ENCODE measurements around the gene NFASC. TPM values are rescaled to one million over a fixed set of nuclear protein-coding genes. Genes with fewer than 3 reads are reported as not detected.

Gene NFASC
- total and polyA plus RNA-seq, 2 donors (not counting 3 experiments of a cell fraction or from before 2014, with no cell fraction given), result not detected

GRCh38 chr1:205065666-205066065 lies 195.0 kb downstream of the NFASC start:
- Histone ChIP-seq H3K4me1 (ENCODE audit: control insufficient read depth, extremely low read depth, insufficient read depth, low read length) (no peaks in the 10 kb centered on the region), H2AFZ (ENCODE audit: low read depth, low read length) (no peak overlapping the region), H3K27me3 (ENCODE audit: control insufficient read depth in 2 of 2, insufficient read depth in 2 of 2, low read length in 2 of 2) (peaks cover 0 to 2% of the 10 kb centered on the region in 2 experiments), H3K36me3 (ENCODE audit: control insufficient read depth in 2 of 2, extremely low read depth in 1 of 2, insufficient read depth in 2 of 2, low read length in 2 of 2) (no peaks in the 10 kb centered on the region), H3K9me3 (replicated peaks; ENCODE audit: control insufficient read depth, insufficient read depth, low read length) (no peaks in the 10 kb centered on the region), H4K20me1 (replicated peaks; ENCODE audit: control insufficient read depth, extremely low read depth, insufficient read depth, low read length) (no peaks in the 10 kb centered on the region), H3K79me2 (ENCODE audit: control insufficient read depth, insufficient read depth, low read length) (no peaks in the 10 kb centered on the region), H3K27ac (ENCODE audit: insufficient read depth, low read depth, low read length) (no peak overlapping the region), H3K9me1 (replicated peaks; ENCODE audit: control insufficient read depth, extremely low read depth, insufficient read depth, low read length) (no peaks in the 10 kb centered on the region), H3K4me3 (replicated peaks in 1 of 3; ENCODE audit: insufficient read depth in 1 of 3, low read depth in 1 of 3, low read length in 3 of 3) (no peak overlapping the region), H3K4me2 (ENCODE audit: insufficient read depth, low read length) (no peak overlapping the region), H3K9ac (replicated peaks; ENCODE audit: extremely low read depth, insufficient read depth, low read length) (no peak overlapping the region)
- DNase-seq (ENCODE audit: low read depth, low spot score) (no peak), FAIRE-seq (no peak)
- dilution Hi-C loops (cut with MboI; ENCODE audit: extremely low pct_ligation_motif_present, low sequenced_read_pairs), result no loop called here
- CTCF ChIA-PET, result interaction anchor here (0.9 to 2.2 kb wide), 2 partner anchors 77 to 191 kb away, joined by 3 to 9 read pairs; no protein-coding TSS in a partner anchor
- POLR2A ChIA-PET, result no interaction called here
- intact Hi-C loops (cut with micrococcal nuclease), result no loop called here
- no TSS peak for BruUV-seq (replicated peaks)
- TF ChIP-seq EZH2 (IDR thresholded peaks at IDR 0.05; ENCODE audit: borderline replicate concordance, low read depth, low read length, severe bottlenecking), result no peak
- TF ChIP-seq POLR2A (IDR thresholded peaks at IDR 0.05; ENCODE audit: low read depth, low read length), result no peak
- TF ChIP-seq CTCF (IDR thresholded peaks at IDR 0.05; ENCODE audit: extremely low read depth in 1 of 2, insufficient read depth in 1 of 2, low read depth in 1 of 2, low read length in 2 of 2), result no peak
- TF ChIP-seq POLR2AphosphoS5 (IDR thresholded peaks at IDR 0.05; ENCODE audit: insufficient read depth, low read depth, low read length), result no peak
- TF ChIP-seq JUN (IDR thresholded peaks at IDR 0.05; ENCODE audit: borderline replicate concordance, insufficient read depth, insufficient read length, low read depth), result no peak
- no peak for TF ChIP-seq FOS (IDR thresholded peaks at IDR 0.05; ENCODE audit: borderline replicate concordance, insufficient read depth, low read length)
- no peak for TF ChIP-seq MAX (IDR thresholded peaks at IDR 0.05; ENCODE audit: insufficient read depth, insufficient read length)
- no peak for TF ChIP-seq GATA2 (IDR thresholded peaks at IDR 0.05; ENCODE audit: insufficient read depth, insufficient read length, low read depth, low read length)
- TF ChIP-seq MYC (IDR thresholded peaks at IDR 0.05; ENCODE audit: low read depth, low read length), result no peak
